Stimulated activated CD8-positive, alpha-beta memory T cell treated with anti-CD3 and anti-CD28 coated beads, Interleukin-12 subunit alpha, Interleukin-12 subunit beta, amount 100 ng/mL, for 24 hours (primary cell): ENCODE measurements around the gene CBX2.
"Not testable (repeated sequence)": the region's sequence is repeated elsewhere in the genome, so short reads cannot be mapped to it uniquely, and the experiment has no call there.

Source experiments
- DNase-seq: peaks from one replicate; pipeline ENCODE4 v3.0.0-alpha.2; 2020; ENCODE audit errors: extremely low read depth

Gene CBX2

DNA sequence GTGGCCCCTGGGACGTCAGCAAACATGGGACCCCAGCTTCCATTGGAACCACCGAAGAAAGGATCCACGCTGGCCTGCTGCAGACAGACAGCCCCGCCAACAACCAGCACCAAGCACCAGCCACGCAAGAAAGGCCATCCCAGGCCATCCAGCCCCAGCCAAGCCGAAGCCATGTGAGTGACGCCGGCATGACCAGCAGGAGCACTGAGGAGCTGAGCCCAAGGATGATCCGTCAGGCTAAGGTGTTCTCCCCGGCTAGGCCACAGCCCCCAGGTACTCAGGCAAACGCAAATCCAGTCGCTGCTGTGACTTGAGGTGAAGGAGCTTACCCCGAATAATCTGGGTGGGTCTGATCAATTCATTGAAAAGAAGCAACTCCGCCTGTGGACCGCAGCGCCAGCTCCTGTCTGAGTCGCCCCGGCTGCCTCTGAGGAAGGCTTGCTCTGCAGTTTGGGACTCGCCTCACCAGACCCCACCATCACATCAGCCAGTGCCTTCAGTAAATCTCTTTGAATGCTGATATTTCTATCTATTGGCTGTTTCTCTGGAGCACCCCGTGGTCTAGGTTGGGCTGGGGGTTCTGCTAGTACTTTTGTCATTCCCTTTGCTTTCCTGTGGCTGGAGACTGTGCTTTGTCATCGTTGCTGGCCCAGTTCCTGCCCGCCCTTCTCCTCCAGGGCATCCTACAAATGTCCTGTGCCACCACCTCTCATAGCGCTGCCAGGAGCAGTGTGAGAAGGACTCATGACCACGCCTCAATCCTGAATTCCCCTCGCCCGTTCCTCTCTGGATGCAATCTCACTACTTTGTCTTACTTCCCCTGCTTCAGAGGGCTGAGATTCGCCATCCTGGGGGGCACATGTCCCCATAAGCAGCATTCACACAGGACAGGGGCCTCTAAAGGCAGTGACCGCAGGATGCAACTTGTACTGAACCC lies 8.1 kb upstream of the CBX2 start:
- no peak for DNase-seq

DNA sequence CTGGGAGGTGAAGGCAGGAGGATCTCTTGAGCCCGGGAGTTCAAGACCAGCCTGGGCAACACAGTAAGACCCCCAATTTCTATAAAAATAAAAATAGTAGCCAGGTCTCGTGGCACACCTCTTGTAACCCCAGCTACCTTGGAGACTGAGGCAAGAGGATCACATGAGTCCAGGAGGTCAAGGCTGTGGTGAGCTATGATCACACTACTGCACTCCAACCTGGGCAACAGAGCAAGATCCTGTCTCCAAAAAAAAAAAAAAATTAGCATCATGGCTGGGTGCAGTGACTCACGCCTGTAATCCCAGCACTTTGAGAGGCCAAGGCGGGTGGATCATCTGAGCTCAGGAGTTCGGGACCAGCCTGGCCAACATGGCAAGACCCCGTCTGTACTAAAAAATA lies 6.7 kb upstream of the CBX2 start:
- no peak for DNase-seq

DNA sequence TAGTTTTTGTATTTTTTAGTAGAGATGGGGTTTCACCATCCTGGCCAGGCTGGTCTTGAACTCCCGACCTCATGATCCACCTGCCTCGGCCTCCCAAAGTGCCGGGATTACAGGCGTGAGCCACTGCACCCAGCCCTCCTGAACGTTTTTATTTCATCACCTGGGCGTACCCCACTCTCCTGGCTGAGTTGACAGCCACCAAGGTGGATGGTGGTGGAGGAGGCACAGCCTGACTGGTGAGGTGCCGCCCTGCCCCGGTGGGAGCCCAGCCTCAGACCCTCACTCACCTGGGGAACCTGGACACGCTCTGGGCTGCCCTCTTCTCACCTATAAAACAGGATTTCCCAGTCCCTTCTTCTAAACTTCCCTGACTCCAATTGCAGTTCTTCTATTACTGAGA lies 5.2 kb upstream of the CBX2 start:
- DNase-seq, result not testable (repeated sequence)

DNA sequence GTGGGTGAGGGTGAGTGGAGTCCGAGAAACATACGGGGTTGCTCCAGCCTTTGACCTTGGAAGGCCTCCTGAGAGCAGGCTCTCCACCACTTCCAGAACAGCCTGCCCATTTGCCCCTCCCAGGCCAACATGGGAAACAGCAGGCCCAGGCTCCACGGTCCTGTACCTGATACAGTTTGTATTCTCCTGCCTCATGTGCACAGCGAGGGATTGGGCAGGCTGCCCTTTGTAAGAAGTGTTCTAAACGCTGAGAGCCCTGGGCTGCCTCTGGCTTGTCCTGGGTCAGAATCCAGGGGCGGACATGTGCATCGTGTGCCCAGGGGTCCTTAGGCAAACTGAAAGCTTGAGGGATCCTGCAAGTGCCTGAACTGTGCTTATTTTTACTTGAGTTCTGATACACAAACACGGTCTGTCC lies 3.4 kb upstream of the CBX2 start:
- no peak for DNase-seq

DNA sequence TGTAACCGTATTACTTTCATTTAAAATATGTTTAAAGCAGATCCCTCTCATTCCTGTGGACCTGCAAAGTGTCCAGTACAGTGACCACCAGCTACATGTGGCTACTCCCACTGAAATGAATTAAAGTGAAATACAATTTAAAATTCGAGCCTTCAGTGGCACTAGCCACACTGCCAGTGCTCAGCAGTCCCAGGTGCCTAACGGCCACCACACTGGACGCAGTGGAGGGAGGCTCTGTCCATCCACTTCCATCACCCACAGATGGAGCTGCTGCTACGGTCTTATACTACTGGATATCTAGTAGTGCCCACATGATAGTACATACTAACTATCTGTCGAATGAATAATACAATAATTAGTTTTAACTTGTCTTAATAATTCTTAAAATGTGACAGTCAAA lies 2.3 kb upstream of the CBX2 start:
- no peak for DNase-seq

DNA sequence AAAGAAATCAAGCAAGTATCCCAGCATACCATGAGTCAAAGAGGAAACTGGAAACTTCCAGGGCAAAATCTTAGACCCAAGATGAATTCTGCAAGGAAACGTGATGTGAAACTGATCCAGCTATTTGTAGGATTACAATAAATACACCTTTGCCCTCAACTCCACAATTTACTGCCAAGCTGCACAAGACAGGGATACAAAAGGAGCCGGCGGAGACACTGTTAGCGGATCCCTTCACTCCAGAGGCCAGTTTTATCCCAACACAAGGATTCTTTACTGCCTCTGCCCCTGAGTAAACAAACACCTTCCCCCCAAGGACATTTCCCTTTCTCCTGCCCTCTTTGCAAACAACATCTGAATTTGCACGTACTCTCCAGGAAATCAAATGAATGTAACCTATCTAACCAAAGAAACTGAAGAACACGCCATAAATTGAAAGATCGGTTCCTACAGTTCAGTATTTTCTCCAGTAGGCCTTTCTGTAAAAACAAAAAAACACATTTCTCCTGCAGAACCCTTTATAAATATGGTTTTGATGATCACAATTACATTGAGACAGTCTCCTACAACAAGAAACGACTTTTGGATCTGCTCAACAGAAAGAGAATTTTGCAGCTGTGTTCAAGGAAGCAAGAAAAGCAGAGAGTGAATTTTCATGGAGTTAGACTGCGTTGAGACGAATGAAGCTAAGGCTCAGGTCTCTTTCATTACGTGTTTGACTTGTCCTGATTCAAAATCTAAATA lies 1.4 kb upstream of the CBX2 start:
- DNase-seq, result no peak

DNA sequence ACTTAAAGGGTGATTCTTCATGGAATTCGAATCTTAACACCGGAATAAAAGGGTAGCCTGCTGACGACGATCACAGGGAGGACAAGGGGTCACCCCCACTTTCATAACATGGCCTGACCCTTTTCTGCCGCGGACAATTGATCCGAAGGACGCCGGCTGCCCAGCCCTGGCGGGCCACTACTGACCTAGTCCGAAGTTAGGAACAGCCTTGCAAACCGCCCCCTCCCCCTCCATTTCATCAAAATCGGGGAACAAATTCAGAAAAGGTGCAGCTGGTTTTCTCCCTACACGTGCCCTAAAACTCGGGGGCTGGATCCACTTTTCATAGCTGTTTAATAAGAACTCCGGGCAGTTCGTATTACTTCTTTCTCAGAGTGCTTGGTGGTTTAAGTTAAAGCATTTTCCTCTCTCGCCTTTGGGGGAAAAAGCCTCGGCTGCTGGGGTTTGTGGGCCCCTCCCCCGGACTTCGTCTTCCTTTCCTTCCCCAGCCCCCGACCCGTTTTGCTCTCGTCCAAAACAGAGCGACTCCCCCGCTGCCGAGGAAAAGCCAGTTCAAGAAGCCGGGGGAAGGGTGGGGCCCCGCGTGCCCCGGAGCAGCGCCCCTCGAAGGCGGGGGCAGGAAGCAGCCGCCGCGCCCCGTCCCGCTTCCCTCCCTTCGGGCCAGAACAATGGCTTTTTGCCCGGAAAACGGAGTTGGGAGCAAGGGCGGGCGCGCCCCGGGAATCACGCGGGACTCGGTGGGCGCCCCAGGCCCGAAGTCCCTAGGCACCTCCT lies 641 bp upstream of the CBX2 start:
- DNase-seq, result no peak

DNA sequence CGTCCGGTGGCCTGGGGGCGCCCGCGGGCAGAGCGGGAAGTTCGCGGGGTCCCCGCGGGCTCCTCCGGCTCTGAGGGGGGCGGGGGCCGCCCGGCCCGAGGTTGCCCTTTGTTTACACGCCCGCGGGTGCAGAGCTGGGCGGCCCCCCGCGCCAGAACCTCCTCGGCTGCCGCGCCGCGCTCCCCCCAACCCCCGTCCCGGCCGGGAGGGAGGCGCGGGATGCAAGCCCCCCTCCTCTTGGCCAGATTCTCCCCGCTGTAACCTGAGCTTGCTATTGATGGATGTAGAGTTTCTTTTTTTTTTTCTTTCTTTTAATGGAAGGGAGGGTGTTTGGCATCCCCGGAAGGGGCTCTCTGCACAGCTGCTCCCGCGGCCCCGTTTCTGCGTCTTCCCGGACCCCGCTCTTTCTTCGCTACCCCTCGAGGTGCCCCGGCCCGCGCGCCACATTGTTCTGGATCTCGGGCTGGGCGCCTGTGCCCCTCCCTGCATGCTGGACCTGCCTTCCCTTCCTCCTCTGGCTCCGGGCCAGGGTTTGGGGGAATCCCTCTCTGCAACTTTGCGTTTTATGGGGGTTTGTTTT lies 646 bp downstream of the CBX2 start:
- no peak for DNase-seq

DNA sequence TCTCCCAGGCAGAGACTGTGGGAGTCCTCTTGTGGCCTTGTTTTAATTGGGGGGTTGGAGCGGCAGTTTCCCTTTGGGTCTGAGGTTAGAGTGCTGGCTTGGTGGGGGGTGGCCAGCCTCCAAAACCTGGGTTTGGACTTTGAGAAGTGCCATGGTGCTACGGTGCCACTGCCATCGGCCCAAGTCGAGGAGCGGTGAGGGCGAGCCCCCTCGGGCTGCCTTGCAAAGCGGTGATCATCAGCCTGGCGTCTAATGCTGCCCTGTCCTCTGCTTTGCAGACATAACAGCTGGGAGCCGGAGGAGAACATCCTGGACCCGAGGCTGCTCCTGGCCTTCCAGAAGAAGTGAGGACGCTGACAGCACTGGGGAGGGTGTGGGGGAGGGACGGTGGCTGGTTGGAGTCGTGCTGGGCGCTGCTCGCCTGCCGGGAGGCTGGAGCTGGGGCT lies 1.2 kb downstream of the CBX2 start:
- no peak for DNase-seq

DNA sequence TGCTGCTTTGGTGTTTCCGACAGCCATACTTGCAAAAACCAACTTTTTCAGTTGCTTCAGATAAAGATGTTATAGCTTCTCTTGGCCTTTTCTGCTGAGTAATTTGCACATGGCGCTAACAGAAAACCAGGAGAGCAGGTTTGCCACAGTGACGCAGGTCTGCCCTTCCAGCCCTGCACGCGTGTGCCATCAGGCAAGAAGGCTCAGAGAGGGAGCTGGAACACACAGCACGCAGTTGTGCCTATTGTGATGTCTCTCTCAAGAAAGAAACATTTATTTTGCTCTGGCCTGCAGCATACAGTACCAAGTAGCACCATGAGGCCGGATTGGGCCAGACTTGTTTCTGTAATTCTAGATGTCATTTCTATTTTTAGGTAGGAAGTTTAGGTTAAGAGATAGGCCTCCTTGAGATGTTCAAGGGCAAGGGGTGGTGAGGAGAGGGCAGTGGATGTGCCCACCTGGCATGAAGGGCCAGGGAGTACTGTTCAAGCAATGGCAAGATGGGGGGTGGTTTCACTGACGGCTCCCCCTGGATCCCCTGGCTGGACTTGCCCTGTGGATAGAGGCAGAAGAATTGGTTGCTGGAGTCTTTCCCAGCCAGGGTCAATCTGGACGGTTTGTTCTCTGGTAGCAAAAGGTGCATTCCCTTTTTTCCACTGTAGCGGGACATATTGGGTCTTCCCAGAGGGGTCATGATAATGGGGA lies 1.9 kb downstream of the CBX2 start:
- no peak for DNase-seq

DNA sequence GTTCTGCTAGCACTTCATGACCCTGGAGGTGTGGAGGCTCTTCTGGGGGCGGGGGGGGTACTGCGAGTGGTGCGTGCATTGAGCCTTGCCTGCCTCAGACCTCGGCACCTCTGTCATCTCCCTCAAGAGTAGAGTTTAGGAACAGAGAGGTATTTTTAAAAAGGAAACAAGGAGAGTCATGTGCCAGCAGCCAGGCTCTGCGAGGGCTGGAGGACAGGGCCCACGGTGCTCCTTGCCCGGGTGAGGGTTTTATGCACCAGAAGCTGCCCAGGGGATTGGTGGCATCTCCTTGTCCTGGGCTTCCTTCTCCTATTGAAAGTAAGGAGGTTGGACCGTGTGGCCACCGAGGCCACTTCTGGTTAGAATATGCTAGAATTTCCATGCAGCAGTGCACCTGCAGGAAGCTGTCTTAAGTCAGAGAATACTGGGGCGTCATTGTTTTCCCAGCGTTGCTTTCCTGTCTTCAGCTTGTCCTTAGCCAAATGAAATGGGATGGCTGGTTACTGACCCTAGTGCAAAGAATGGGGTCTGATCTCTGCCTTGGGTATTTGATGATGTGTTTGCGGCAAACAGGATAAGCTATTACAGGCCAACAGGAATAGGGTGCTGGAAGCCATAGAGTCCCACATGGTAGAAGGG lies 3.2 kb downstream of the CBX2 start:
- DNase-seq, result no peak

DNA sequence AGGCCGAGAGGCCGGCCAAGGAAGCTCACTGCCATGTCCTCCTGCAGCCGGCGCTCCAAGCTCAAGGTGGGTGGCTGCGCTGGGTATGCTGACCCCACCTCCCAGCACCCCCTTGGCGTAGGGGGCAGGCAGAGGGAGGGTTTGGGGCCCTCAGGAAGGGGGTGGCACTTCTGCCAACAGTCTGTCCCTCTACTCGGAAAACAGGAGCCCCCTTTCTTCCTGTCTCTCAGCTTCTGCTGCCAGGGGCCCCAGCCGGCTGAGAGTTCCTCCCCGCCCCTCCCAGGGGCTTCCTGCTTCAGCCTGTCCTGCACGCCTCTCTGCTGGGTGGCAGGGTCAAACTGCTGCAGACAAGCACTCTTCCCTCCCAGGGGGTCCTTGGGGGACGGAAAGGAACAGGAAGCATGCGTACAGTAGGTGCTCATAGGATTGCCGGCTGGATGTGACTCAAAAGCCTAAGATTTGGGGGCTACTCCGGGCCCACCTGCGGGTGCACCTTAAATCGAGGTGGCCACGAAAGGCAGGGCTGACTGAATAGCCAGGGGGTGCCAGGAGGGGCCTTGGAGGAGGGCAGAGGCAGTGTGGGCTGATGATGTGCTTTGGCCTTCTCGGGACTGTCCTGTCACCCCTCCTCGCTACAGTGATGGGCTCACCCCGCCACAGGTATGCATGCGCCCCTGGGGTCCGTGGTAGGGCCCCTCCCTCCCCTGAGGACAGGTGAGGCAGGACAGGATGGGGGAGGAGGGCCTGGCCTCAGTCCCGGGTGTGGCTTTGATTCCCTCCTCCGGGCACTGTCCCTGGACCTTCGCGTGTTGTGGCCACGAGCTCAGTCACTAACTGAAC lies 4.0 kb downstream of the CBX2 start:
- DNase-seq, result no peak

DNA sequence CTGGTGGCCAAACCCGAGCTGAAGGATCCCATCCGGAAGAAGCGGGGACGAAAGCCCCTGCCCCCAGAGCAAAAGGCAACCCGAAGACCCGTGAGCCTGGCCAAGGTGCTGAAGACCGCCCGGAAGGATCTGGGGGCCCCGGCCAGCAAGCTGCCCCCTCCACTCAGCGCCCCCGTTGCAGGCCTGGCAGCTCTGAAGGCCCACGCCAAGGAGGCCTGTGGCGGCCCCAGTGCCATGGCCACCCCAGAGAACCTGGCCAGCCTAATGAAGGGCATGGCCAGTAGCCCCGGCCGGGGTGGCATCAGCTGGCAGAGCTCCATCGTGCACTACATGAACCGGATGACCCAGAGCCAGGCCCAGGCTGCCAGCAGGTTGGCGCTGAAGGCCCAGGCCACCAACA lies 5.9 kb downstream of the CBX2 start:
- DNase-seq, result no peak

DNA sequence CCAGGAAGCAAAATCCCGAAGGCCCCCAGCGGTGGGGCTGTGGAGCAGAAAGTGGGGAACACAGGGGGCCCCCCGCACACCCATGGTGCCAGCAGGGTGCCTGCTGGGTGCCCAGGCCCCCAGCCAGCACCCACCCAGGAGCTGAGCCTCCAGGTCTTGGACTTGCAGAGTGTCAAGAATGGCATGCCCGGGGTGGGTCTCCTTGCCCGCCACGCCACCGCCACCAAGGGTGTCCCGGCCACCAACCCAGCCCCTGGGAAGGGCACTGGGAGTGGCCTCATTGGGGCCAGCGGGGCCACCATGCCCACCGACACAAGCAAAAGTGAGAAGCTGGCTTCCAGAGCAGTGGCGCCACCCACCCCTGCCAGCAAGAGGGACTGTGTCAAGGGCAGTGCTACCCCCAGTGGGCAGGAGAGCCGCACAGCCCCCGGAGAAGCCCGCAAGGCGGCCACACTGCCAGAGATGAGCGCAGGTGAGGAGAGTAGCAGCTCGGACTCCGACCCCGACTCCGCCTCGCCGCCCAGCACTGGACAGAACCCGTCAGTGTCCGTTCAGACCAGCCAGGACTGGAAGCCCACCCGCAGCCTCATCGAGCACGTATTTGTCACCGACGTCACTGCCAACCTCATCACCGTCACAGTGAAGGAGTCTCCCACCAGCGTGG lies 6.5 kb downstream of the CBX2 start:
- no peak for DNase-seq

DNA sequence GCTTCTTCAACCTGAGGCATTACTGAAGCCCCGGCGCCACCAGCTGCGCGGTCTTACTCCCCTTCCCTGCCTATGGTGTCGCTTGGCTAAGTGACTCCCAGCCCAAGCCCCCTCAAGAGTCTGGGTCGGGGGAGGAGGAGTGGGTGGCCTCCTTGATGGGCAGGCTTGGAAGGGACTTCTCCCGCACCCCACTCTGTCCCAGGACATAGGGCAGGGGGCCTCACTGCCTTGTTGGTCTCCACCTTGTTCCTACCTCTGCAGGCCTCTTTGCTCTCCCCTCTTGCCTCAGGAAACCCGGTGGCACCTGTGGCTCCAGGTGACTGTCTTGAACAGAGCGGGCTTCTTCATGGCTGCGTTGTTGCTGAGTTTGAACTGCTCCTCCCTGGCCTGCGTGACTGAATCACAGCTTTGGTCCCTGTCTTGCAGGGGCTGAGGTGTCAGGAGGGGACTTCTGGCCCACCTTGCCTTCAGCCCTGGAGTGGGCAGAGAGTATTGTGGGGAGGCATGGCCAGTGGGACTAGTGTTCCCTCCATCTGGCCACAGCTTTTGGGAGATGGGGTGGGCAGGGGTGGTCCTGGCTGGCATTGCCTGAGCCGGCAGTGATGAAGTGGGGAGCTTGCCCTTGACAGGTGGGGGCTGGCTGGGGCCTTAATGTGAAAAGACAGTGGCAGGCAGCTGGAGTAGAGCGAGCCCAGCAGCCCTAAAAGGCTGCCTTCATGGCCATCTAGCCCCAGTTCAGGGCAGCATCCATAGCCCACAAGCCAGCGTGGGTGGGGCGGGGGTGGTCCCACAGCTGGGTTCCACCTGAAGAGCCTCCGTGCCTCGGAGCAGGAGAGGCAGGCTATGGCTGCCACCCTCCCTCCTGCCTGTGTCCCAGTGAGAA lies 7.3 kb downstream of the CBX2 start:
- no peak for DNase-seq

DNA sequence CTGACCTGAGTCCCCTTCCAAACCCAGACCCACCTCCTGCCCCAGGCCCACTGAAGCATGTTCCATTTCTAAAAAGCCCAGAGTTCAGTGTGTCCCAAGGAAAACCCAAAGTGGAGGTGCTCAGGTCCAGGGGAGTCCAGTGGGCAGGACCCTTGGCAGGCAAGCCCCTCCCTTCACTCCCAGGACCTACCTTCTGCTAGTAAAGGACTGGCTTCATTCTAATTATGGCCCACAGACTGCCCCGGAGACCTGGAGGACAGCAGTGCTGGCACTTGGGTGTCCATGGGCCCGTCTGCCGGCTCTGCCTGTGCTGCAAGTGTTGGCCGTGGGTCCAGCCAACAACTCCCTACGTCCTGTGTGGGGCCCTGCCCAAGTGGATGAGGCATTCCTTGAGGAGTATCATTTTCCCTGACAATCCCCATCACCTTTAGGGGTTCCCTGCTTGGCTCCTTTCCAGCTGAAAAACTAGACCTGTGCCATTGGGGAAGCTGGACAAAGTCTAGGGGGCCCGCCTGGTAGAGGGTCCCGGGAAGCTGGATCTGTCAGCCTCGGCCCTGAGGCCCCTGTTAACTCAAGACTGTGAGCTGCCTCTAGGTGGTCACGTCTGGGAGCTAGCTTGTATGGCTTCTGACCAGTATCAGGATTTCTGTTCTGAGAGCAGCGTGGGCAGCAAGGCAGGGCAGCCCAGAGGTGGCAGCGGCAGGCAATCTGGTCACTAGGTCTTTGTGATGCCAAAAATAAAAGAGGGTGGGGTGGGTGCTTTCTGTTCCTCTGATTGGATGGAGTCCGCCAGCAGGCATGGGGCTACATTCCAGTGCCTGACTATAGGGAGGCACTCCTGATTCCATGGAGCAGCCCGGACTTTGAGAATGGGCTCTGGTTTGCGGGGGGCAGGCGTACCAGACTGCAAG lies 8.2 kb downstream of the CBX2 start:
- DNase-seq, result no peak

DNA sequence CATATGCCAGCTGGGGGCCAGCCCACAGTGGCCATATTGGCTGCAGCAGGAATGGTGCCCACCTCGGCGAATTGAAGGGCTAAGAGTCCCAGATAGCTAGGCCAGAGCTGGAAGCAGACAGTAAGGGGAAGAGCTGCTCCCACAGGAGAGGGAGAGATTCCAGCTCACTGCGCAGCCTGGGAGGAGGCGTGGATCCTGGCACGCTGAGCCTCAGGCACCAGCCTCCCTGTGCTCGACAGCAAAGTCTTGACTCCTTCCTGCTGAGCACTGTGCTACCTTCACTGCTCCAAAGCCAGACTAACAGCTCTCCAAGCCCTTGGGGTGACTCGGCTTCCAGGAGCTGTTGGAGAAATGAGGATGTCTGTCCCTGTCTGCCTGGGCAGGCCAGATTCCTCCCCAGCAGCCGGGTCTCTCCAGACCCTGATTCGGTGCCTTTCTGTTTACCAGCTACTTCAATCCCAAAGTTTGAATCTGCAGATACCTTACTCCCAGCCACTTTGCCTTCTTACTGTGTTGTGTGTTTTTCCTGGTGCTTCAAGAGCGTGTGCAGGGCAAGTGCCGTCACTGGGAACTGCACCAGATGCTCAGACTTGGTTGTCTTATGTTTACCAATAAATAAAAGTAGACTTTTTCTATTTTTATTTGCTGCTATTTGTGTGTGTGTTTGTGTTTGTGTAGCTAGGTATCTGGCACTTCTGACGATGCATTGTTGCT lies 9.1 kb downstream of the CBX2 start:
- DNase-seq, result no peak
